HG03520 (cell line): ENCODE data around the gene RELT.
A peak's percentile ranks its signal among the peaks of the same experiment; 100 is the strongest.

Experiments used
- ATAC-seq: cut with Tn5 transposase; IDR thresholded peaks from one replicate; pipeline ENCODE4 v1.9.1; 2021; ENCODE audit warnings: mild to moderate bottlenecking, moderate library complexity; ENCODE audit not compliant: unreplicated experiment

Gene RELT, protein sequence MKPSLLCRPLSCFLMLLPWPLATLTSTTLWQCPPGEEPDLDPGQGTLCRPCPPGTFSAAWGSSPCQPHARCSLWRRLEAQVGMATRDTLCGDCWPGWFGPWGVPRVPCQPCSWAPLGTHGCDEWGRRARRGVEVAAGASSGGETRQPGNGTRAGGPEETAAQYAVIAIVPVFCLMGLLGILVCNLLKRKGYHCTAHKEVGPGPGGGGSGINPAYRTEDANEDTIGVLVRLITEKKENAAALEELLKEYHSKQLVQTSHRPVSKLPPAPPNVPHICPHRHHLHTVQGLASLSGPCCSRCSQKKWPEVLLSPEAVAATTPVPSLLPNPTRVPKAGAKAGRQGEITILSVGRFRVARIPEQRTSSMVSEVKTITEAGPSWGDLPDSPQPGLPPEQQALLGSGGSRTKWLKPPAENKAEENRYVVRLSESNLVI

GRCh38 chr11:73376160-73376802 lies at the start of gene RELT:
Gene RELT, plus strand, starts transcription at chr11:73376399. Its CDS starts 12,738 bp downstream, at chr11:73389137.
- peak; percentile 57 for ATAC-seq

- ATAC-seq: no peak
These were observed 49.0 kb upstream of the RELT start for GRCh38 chr11:73326929-73327811.

GRCh38 chr11:73327812-73328364 lies 48.3 kb upstream of the RELT start:
- no peak for ATAC-seq

DNA sequence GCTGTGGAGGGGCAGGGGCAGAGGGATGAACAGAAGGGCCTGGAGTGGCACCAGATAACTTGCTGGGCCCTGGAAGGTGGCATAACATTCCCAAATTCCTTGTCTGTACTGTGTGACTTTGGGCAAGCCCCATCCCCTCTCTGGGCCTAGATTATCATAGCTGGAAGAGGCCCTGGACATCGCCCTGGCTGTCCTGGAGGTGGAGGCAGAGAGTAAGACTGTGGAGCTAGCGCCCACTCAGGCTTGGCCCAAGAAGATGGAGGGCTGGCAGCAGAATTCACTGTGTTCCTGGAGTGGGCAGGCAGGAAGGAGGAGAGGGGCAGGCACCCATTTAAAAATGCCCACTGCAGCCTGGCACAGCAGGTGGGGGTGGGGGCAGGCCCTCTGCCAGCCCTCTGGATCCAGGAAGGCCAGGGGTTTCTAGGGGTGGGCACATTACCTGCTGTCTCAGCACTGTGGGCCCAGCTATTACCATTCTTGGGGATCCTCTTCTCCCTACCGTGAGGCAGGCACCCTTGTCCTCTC lies 45.6 kb upstream of the RELT start:
- no peak for ATAC-seq

DNA sequence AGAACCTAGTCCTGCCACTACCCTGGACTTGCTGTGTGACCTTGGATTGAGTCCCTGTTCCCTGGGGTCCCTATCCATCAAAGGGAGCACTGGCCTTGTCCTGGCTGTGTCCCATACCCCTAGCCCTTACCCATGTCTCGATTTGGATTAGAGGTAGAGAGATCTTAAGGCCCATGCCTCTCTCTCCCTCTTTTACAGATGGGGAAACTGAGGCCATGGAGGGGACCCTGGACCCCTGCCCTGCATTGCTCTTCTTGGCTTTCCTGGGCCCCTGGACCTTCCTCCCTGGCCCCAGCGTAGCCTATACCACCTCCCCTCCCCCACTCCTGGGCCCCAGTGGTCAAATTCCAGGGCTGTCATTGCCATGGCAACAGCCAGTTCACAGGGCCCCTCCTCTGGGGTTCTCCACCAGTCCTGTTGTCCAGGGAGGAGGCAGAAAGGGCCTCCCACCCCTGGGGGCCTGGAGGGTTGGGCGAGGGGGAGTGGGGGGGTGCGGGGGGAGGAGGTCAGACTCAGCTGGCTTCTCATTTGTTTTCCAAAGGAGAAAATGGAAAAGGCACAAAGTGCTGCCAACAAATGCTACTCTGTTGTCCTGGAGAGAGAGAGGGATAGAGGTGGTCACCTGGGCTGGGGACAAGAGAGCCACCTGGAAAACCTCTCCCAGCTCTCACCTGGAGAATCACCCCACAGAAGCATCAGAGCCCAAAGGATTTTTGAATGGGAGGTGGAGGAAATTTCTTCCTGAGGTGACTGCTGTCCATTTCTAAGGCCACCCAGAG lies 44.9 kb upstream of the RELT start:
- no peak for ATAC-seq

- no peak for ATAC-seq
These were observed 43.0 kb upstream of the RELT start for GRCh38 chr11:73333173-73333572.

DNA sequence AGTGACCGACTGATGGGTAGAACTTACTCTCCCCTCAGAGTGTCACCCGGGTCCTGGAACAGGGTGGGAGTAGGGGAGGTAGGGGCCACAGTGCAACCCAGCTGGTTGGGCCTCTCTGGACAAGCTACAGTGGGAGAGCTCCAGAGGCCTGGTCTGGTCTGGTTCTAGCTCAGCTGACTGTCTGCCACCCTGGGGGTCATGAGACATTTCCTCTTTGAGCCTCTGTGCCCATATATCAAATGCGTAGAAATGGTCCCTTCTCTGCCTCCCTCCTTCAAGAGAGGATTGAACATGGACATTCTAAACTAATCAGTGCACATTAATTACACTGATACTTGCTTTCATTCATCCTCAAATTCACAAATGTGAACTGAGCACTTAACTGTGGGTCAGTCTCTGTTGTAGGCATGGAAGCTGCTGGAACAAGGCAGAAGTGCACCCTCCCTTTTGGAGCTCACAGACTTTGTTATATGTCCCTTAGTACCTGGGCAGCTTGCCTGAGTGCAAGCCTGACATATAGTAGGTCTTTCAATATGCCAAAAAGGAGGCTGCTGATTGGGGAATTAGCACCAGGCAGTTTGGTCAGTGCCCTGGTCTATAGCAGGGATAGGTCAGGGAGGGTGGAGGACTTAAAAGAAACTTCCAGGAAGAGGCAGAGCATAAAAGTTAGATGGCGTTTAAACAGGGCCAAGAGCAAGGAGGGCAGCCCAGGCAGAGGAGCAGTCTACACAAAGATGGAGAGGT lies 42.4 kb upstream of the RELT start:
- ATAC-seq: no peak

GRCh38 chr11:73334384-73335203 lies 41.6 kb upstream of the RELT start:
- no peak for ATAC-seq

DNA sequence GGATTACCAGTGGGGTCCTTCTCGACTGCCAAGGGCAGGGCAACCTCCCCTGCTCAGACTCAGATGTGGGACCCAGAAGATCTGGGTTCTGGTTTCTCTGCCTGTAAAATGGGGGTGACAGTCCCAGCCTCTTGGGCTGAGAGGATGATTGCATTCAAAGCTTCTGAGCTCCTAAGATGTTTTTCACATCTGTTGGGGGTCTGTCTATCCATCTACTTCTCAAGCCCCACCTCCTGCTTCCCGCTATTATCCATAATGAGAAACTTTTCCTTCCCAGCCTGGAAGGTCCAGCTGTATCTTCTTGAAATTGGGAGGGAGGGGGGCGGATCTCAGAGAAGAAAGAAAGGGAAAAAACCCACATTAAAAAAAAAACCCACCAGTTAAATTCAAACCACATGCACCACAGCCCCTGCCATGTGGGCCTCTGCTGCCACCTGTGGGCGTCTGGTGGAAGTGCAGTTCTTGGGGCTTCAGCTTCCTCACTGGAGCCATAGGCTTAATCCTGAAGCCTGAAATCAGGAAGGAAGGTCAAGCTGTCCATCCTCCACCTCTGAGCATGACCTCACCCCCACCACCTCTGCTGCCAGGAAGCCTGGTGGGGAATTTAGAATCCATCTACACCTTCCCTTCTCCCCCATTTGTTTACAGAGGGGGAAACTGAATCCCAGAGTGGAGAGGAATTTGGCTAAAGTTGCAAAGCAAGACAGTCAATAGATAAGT lies 40.8 kb upstream of the RELT start:
- ATAC-seq: no peak

- no peak for ATAC-seq
These were observed 38.4 kb upstream of the RELT start for GRCh38 chr11:73337846-73338245.

DNA sequence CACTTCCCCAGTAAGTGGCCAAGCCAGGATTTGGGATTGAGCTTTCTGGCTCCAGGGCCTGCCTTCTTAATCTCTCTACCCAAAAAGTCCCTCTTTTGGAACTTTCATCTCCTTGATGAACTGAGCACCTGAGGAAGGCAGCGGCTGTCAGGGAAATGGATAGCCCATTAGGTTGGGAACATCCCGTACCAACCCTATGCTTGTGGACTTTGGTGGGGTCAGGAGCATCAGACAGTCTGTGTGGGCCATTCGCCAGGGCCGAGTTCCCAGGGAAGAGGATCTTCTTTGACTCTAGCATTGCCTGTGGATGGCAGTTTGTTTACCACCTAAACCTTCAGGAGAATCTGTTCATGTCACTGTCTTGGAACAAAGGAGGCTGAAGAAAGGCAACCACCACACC lies 37.9 kb upstream of the RELT start:
- ATAC-seq: no peak

- ATAC-seq: no peak
These were observed 36.0 kb upstream of the RELT start for GRCh38 chr11:73340164-73340563.

DNA sequence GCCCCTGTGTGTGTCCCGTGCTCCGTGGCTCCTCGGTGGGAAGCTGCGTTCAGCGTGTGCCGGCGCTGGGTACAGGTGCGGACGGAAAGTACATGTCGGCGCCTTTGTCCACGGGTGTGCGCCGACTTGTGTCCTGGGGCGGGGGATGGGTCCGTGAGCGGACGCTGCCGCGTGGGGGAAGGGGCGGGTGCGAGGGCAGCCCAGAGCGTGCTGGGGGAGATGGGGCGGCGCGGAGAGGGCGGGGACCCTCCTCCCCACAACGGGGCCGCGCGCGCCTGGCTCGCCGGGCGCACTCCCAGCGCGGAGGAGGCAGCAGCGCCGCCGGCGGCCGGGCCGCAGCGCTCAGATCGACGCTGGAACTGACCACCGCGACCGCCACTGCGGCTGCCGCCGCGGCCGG lies 33.6 kb upstream of the RELT start:
- no peak for ATAC-seq

DNA sequence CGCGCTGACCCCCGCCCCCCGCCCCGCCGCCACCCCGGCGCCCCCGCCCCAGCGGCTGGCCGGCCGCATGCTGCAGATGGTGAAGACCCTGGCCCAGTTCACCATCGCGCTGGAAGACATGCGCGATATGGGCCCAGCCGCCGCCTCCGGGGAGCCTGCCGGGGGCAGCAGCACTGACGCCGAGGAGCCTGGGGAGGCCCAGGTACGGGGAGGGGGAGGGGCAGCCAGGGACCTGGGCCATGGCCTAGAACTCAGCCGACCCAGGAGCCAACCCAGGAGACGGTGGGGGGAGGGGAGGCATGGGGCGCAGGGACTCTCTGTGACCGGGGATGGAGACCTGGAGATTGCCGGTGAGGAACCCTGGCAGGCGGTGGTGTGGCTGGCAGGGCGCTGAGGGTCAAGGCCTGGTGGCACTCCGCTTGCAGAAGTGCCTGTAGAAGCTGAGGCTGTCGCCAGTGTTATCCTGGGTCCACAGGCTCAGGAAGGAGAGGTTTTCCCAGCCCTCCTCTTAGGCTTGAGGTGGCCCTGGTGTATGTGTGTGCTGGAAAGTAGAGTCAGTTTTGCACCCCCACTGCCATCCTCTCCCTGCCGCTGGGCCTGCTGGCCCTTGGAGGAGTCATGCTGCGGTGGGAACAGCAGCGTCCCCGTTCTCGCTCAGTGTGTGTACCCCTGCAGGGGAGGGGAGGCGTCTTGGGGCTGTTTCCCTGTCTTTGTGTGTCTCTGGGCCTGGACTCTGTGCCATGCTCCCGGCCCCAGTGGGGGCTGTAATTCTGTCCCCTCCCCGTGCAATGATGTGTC lies 32.9 kb upstream of the RELT start:
- ATAC-seq: no peak

GRCh38 chr11:73344191-73344607 lies 32.0 kb upstream of the RELT start:
- ATAC-seq: no peak

DNA sequence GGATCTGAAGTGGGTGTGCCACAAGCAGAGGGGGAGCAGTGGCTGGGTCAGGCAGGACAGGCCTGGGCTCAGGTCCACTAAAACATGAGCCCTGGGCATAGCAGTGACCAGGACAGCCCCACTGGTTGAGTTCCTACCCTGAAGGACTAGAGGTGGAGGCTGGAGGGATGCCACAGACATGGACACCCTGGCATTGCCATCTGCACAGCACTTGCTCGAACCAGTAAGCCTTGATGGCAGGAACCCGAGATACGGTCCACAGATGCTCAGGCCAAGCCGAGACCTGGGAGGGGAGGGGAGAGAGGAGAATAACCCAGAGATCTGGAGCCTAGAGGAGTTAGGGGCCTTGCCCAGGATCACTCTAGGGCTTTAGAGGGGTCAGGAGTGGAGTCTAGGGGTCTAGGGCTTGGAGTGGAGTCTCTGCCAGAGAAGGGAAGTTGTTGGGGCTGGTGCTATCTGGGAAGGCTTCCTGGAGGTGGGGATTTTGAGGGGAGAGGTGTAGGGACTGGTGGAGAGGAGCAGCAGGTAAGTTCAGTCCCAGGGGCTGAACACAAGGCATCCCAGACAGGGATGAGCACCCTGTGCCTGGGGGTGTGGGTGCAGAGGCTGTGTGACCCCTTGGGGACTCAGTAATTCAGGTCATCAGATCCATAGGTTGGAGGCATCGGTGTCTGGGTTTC lies 30.6 kb upstream of the RELT start:
- no peak for ATAC-seq
